Measurements from ENCODE around the gene CD58.

CD58 gene

GRCh38 chr1:116504308-116505156, 66.3 kb downstream of the CD58 start:
- TF ChIP-seq, protein P1, sequence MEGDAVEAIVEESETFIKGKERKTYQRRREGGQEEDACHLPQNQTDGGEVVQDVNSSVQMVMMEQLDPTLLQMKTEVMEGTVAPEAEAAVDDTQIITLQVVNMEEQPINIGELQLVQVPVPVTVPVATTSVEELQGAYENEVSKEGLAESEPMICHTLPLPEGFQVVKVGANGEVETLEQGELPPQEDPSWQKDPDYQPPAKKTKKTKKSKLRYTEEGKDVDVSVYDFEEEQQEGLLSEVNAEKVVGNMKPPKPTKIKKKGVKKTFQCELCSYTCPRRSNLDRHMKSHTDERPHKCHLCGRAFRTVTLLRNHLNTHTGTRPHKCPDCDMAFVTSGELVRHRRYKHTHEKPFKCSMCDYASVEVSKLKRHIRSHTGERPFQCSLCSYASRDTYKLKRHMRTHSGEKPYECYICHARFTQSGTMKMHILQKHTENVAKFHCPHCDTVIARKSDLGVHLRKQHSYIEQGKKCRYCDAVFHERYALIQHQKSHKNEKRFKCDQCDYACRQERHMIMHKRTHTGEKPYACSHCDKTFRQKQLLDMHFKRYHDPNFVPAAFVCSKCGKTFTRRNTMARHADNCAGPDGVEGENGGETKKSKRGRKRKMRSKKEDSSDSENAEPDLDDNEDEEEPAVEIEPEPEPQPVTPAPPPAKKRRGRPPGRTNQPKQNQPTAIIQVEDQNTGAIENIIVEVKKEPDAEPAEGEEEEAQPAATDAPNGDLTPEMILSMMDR (IDR thresholded peaks at IDR 0.05; ENCODE audit: low read length, missing control alignments) = no peak
- DNase-seq (ENCODE audit: low read depth) = peak; percentile 81
- H3K4me3 ChIP-seq (replicated peaks; ENCODE audit: low read depth, low read length) = no peak overlapping the region

DNA sequence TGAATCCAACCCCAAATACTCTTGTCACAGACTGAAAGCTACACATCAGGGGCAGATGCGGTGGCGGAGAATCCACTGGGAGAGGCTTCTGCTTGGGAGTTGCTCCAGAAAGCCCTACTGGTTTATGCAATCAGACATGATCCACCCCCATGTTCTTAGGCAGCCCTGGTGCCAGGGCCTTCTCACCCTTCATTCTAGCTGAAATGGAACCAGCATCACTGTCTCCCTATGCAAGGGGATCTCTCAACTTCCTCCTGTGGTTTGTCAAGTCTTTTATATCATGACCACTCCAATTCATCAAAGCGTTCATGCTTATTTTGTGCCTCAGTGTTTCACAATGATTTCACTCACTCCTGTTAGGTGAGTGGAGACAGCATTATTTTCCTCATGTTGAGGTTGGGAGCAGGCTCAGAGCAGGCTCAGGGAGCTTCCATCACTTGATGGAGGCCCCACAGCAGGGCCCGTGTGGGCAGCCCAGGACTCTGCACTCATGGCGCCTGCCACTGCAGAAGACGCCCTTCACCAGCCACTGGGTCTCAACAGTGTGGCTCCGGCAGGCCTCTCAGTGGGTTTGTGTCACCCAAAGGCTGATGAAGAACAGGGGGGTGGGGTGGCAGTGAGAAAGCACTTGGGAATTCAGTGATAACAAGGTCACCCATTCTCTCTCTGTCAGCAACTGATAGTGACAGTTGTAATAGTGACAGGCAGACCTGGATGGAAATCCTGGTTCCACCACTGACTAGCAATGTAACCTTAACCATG, 67.1 kb downstream of the CD58 start:
- TF ChIP-seq, protein P1 (IDR thresholded peaks at IDR 0.05; ENCODE audit: low read length, missing control alignments) = no peak
- no peak for DNase-seq (ENCODE audit: low read depth)
- no peak overlapping the region for H3K4me3 ChIP-seq (replicated peaks; ENCODE audit: low read depth, low read length)

- DNase-seq (ENCODE audit: low read depth) = no peak
- no peak overlapping the region for H3K4me3 ChIP-seq (replicated peaks; ENCODE audit: low read depth, low read length)
- TF ChIP-seq, protein P1 (IDR thresholded peaks at IDR 0.05; ENCODE audit: low read length, missing control alignments) = no peak
These were observed 68.0 kb downstream of the CD58 start for GRCh38 chr1:116502671-116503314.

DNA sequence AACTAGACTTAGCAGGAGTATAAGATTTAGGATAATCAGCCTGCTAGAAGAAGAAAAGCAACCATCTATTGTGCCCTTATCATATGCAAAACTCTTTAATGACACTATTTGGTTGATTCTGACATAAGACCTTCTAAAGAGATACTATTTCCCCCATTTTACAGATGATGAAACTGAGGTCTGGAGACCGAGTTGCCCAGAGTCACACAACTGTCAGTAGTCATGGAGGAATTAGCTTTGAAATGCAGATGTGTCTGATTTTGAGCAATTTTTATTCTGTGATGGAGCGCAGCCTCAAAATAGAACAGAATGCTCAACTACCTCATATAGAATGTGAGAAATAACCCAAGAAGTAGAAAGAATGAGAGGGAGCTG, 69.0 kb downstream of the CD58 start:
- TF ChIP-seq, protein P1 (IDR thresholded peaks at IDR 0.05; ENCODE audit: low read length, missing control alignments) = no peak

DNA sequence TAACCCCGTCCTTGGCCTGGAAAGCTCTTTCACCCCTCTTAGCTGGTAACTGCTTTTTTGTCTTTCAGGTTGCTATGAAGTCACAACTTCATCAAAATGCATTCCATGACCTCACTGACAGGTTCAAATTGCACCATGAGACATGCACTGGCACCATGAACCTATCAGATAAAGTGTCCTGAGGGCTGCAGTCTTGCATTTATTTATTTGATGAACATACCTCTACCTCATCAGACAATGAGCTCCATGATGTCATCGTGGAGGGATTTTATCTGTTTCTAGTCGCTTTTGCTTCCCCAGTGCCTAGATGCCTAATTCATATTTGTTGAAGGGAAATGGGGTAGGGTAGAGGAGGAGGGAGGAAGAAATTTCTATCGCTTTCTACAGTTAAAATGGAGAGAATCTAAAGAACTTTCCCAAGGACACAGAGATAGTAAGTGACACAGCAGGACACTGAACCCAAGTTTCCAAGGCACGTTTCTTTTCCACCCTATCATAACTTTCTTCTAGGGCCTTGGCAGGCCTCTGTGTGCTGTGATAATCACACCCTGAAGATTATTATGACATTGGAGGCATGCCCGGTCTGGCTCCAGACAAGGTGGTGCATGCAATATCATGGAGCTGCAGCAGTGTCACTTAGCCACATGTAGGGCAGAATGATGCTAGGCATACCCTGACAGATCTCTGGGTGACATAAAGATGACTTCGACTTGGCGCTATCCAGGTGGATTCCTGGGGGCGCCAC, 69.5 kb downstream of the CD58 start:
- TF ChIP-seq, protein P1 (IDR thresholded peaks at IDR 0.05; ENCODE audit: low read length, missing control alignments) = no peak
- no peak overlapping the region for H3K4me3 ChIP-seq (replicated peaks; ENCODE audit: low read depth, low read length)
- no peak for DNase-seq (ENCODE audit: low read depth)

More for the DNA sequence above, 69.0 kb downstream of the CD58 start:
- no peak overlapping the region for H3K4me3 ChIP-seq (replicated peaks; ENCODE audit: low read depth, low read length)
- DNase-seq (ENCODE audit: low read depth) = no peak

All from fibroblast of pulmonary artery (primary cell).